NCI-H446 treated with DMSO at 0.1 percent for 48 hours (cell line): ENCODE measurements around the gene HAP1.

Experiments
- DNase-seq: peaks from one replicate; lab custom pipeline; 2025; lab: John Stamatoyannopoulos, UW

Gene HAP1

GRCh38 chr17:41762841-41763240, 28.4 kb upstream of the HAP1 start:
- no peak for DNase-seq

DNA sequence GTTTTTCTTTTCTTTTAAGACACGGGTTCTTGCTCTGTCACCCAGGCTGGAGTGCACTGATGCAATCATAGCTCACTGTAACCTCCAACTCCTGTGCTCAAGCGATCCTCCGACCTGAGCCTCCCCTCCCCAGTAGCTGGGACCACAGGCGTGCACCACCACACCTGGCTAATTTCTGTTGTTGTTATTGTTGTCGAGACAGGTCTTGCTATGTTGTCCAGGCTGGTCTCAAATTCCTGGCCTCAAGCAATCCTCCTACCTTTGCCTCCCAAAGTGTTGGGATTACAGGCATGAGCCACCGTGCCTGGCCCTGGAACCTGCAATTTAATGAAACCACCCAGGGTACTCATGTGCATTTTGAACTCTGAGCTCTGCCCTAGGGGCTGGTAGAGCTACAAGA, 27.9 kb upstream of the HAP1 start:
- no peak for DNase-seq

DNA sequence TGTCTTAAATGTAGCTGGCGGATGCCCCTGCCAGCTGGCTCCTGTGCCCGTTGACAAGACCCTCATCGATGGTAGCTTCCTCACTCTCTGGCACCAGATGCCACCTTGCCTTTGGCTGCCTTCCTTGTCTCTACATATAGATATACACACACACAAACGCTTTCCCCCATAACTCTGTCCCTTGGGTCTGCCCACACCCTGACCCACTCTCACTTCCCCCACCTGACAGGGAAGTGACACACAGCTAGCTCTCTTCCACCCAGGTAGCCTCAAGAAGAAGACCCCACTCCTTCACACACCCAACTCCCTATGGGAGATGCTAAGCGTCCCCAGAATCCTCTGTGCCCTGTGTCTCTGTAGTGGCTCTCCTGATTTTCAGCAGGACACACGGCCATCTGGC, 26.4 kb upstream of the HAP1 start:
- DNase-seq, result no peak

DNA sequence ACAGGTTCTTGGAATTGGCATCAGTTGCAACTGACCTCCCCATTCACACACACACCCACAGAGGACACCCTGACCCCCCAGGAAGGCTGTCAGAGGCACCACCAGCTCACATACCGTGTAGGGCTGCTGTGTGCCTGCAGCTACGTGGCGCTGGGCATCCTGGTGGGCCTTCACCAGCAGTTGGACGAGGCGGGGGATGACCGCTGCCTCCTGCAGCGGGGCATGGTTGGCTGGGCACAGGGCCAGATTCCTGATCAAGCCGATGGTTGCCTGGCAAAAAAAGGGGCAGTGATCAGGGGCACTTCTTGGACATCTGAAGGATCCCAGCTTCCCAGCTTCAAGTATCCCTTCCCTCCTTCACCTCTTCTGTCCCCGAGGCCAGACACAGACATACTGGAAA, 24.2 kb upstream of the HAP1 start:
- no peak for DNase-seq

DNA sequence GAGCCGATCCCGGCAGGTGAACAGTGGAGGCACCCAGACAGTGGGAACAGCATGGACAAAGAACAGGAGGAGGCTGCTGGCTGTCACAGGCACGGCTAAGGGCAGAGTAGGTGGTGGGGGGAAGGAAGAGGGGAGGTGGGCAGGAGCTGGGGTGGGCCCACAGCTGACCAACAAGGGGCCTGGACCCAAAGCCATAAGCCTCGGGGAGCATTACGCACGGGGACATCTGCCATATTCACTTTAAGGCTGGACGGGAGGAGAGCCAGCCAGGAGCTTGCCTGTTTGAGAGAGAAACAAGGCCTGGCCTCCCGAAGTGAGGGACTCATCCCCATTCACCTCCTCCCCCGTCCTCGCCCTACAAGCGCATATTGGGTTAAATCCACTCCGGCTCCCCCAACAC, 19.6 kb upstream of the HAP1 start:
- DNase-seq, result no peak

DNA sequence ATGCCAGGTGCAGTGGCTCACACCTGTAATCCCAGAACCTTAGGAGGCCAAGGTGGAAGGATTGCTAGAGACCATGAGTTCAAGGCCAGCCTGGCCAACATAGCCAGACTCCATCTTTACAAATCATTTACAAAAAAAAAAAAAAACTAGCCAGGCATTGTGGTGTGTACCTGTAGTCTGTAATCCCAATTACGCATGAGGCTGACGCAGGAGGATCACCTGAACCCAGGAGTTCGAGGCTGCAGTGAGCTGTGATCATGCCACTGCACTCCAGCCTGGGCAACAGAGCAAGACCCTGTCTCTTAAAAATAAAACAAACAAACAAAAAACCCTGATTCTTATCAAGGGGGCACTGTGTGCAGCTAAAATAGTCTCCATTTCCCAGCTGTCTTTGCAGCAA, 16.8 kb upstream of the HAP1 start:
- DNase-seq, result no peak

DNA sequence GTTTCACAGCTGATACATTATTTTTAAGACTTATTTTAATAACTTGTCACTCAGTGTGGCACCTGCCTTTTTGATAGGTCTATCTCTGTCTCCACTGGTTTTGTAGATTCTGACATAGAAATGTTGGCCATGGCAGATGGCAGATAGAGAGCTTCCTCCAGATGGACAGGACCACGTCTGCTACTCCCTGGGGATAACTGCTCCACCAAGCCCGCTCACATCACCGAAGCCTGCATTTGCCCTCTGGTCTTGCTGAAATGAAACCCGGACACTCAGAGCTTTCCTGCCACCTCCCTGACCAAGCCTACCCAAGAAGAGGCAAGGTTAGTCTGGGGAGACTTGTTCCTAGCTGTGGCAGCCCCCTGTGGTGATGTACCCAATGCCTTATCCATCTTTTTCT, 16.4 kb upstream of the HAP1 start:
- no peak for DNase-seq

- no peak for DNase-seq
Measured at GRCh38 chr17:41748275-41748674, 13.8 kb upstream of the HAP1 start.

GRCh38 chr17:41741709-41742108, 7.3 kb upstream of the HAP1 start:
- no peak for DNase-seq

DNA sequence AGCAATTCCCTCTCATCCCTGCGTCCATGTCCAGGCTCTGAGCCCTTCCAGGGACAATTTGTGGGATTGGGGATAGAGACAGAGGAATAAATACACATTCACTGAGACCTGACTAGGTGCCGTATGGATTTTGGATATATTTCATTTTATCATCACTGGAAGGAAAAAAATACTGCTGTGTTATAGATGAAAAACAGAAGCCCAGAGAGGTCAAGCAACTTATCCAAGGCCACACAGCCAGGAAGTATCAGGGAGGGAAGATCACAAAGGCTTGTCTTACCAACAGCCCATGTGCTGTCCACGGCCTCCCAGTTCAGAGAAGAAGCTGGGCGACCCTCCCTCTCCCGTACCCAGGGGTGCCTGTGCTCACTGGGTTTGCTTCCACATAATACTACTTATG, 6.1 kb upstream of the HAP1 start:
- DNase-seq, result no peak

DNA sequence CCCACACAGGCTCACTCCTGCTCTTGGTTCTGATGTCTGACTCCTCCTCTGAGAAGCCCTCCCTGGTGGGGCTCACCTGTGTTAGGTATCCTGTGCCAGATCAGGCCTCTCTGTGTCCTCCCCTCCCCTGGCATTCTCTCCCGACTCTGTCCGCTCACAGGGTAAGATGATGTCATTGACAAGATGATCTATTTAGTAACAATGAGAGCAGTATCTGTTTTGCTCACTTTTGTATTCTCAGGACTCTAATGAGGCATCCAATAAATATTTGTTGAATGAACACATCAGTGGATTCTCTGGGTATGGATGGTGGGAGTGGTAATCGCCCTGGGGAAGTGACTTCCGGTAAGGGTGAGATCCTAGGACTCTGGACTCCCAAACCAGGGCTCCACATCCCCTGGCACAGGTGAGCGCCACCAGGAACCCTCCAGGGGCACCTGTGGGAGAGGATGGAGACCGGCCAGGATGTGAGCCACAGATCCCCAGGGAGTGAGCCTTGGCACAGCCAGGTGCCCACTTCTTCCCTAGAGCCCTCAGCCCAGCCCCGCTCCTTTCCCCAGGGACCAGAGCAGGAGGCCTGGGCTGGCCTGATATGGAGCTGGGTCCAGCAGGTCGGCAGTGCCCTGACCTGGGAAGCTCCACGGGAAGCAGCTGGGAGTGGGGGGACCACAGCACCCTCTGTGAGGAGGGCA, 5.4 kb upstream of the HAP1 start:
- DNase-seq, result no peak

DNA sequence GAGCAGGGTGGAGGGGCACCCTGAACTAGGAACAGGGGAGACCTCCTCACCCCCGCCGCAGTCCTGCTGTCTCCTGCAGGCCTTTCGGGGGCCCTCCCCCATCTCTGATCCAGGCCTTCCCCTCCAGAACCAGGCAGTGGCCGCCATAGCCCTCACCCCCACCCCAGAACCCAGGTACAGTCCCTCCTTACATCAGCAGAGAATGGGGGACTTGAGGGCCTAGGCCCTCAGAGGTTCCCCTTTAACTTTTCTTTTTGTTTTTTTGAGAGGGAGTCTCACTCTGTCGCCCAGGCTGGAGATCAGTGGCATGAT, 4.3 kb upstream of the HAP1 start:
- no peak for DNase-seq

GRCh38 chr17:41738077-41738800, 3.8 kb upstream of the HAP1 start:
- DNase-seq, result peak; percentile 35

DNA sequence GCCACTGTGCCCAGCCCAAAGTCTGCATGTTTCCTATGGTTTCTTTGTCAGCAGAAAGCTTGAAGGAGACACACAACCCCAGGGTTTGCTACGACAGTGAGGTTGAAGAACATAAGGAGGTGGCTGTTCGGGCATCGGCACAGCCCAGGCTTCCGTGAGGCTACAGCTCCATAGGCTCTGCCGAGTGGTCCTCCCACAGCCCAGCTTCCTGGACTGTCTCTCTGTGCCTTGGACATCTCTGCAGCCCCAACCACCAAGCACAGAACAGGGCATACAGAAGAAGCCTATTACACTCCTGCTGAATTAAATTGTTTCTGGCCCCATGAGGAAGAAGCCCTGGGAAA, 3.2 kb upstream of the HAP1 start:
- no peak for DNase-seq

DNA sequence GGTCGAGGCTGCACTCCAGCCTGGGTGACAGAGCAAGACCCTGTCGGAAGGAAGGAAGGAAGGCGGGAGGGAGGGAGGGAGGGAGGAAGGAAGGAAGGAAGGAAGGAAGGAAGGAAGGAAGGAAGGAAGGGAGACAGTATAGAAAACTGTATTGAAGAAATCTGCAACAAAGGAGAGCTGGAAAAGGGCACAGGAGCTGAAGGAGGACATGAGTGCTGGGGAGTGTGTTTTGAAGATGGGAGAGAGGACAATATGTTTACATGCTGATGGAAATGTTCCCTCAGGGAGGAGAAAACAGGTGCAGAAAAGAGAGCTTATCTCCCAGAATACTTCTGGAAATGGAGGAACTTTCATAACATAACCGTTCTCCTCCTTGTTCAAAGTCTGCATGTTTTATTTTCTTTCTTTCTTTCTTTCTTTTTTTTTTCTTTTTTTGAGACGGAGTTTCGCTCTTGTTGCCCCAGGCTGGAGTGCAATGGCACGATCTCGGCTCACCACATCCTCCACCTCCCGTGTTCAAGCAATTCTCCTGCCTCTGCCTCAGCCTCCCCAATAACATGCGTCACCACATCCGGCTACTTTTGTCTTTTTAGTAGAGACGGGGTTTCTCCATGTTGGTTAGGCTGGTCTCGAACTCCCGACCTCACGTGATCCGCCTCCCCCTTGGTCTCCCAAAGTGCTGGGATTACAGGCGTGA, 2.7 kb upstream of the HAP1 start:
- DNase-seq, result no peak

- no peak for DNase-seq
Measured at GRCh38 chr17:41735744-41736143, 1.3 kb upstream of the HAP1 start.

- DNase-seq, result no peak
Measured at GRCh38 chr17:41734949-41735313, 488 bp upstream of the HAP1 start.

GRCh38 chr17:41733348-41734138, 900 bp downstream of the HAP1 start:
- no peak for DNase-seq

DNA sequence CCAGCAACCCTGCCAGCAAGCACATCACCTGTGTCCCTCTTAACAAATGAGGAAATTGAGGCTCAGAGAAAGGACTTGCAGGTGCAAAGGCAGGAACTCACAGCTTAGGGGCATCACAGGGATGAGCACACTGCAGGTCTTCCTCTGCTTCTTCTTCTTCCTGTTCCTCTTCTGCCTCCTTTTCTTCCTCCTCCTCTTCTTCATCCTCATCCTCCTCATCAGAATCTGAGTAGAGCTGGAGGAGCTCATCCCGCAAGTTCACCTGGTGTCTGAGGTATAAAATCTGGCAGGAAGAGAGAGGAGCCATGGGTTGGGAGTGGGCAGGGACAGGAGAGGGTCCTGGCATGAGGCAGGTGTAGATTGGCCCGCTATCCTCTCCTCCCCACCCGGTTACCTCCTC, 2.6 kb downstream of the HAP1 start:
- DNase-seq, result no peak

GRCh38 chr17:41730479-41730878, 4.0 kb downstream of the HAP1 start:
- DNase-seq, result no peak

DNA sequence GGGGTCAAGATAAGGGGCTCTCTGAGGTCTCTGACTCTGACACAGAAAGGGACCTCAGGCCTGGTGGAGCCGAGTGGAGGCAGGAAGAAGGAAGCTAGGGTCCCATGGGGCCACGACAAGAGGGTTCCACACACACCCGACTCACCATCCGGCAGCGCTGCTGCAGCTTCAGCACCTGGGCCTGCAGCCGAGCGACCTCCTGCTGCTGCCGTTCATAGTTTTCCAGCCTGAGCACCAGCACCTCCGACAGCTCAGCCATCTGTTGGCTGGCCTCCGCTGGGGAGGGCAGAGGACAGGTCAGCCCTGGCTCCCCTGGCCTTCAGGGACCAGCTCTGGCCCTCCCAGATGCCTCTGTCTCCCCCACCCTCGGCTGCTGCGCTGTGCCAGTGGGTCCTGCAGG, 6.4 kb downstream of the HAP1 start:
- no peak for DNase-seq

- no peak for DNase-seq
Measured at GRCh38 chr17:41725134-41725533, 9.3 kb downstream of the HAP1 start.

GRCh38 chr17:41724476-41725050, 9.9 kb downstream of the HAP1 start:
- DNase-seq, result no peak
